ENCODE results near the gene LRP3.

LRP3 gene

GRCh38 chr19:33193269-33193864 is 763 bp upstream of the LRP3 start:
- no peak for DNase-seq (ENCODE audit: low read depth, low spot score)
- Histone ChIP-seq H3K27ac (ENCODE audit: low read length) (no peak overlapping the region), H3K9me3 (ENCODE audit: control insufficient read depth, insufficient read depth, low read length) (no peaks in the 10 kb centered on the region), H3K4me3 (ENCODE audit: low read length) (no peak overlapping the region), H3K27me3 (ENCODE audit: control insufficient read depth, insufficient read depth, low read length) (peaks cover 5% of the 10 kb centered on the region; the same call in 1 of the 2 replicates), H3K4me1 (ENCODE audit: control insufficient read depth, insufficient read depth, low read length) (peaks cover 2% of the 10 kb centered on the region; the same call in 1 of the 2 replicates), H3K36me3 (ENCODE audit: control insufficient read depth, insufficient read depth, low read length) (no peaks in the 10 kb centered on the region; the same call in 1 of the 2 replicates)
- WGBS (ENCODE audit: insufficient coverage, insufficient read length), result no CpG with 5 or more reads among the region's 8 CpGs

- H3K9me3 ChIP-seq (ENCODE audit: control insufficient read depth, insufficient read depth, low read length), result no peaks in the 10 kb centered on the region
- no peak overlapping the region for H3K27ac ChIP-seq (ENCODE audit: low read length)
- H3K27me3 ChIP-seq (ENCODE audit: control insufficient read depth, insufficient read depth, low read length), result peaks cover 5% of the 10 kb centered on the region; the same call in 1 of the 2 replicates
- DNase-seq (ENCODE audit: low read depth, low spot score), result no peak
- peaks cover 2% of the 10 kb centered on the region; the same call in 1 of the 2 replicates for H3K4me1 ChIP-seq (ENCODE audit: control insufficient read depth, insufficient read depth, low read length)
- no CpG with 5 or more reads among the region's 57 CpGs for WGBS (ENCODE audit: insufficient coverage, insufficient read length)
- H3K36me3 ChIP-seq (ENCODE audit: control insufficient read depth, insufficient read depth, low read length), result no peaks in the 10 kb centered on the region; the same call in 1 of the 2 replicates
- peak overlapping the region; percentile 72; the same call in 1 of the 2 replicates for H3K4me3 ChIP-seq (ENCODE audit: low read length)
Measured at GRCh38 chr19:33194532-33194885, 379 bp downstream of the LRP3 start.

- Histone ChIP-seq H3K27me3 (ENCODE audit: control insufficient read depth, insufficient read depth, low read length) (peaks cover 5% of the 10 kb centered on the region; the same call in 1 of the 2 replicates), H3K9me3 (ENCODE audit: control insufficient read depth, insufficient read depth, low read length) (no peaks in the 10 kb centered on the region), H3K4me3 (ENCODE audit: low read length) (peak overlapping the region; percentile 72; the same call in 1 of the 2 replicates), H3K36me3 (ENCODE audit: control insufficient read depth, insufficient read depth, low read length) (no peaks in the 10 kb centered on the region; the same call in 1 of the 2 replicates), H3K4me1 (ENCODE audit: control insufficient read depth, insufficient read depth, low read length) (peaks cover 2% of the 10 kb centered on the region; the same call in 1 of the 2 replicates), H3K27ac (ENCODE audit: low read length) (no peak overlapping the region)
- no peak for DNase-seq (ENCODE audit: low read depth, low spot score)
- WGBS (ENCODE audit: insufficient coverage, insufficient read length), result no CpG with 5 or more reads among the region's 49 CpGs
Measured at GRCh38 chr19:33194886-33195644, 935 bp downstream of the LRP3 start.

- WGBS (ENCODE audit: insufficient coverage, insufficient read length), result no CpG with 5 or more reads among the region's 17 CpGs
- peak overlapping the region; percentile 1; the same call in 1 of the 2 replicates for H3K4me3 ChIP-seq (ENCODE audit: low read length)
- H3K9me3 ChIP-seq (ENCODE audit: control insufficient read depth, insufficient read depth, low read length), result no peaks in the 10 kb centered on the region
- peaks cover 5% of the 10 kb centered on the region; the same call in 1 of the 2 replicates for H3K27me3 ChIP-seq (ENCODE audit: control insufficient read depth, insufficient read depth, low read length)
- no peak for DNase-seq (ENCODE audit: low read depth, low spot score)
- H3K36me3 ChIP-seq (ENCODE audit: control insufficient read depth, insufficient read depth, low read length), result no peaks in the 10 kb centered on the region; the same call in 1 of the 2 replicates
- peaks cover 2% of the 10 kb centered on the region; the same call in 1 of the 2 replicates for H3K4me1 ChIP-seq (ENCODE audit: control insufficient read depth, insufficient read depth, low read length)
- H3K27ac ChIP-seq (ENCODE audit: low read length), result no peak overlapping the region
Measured at GRCh38 chr19:33195645-33196347, 1.7 kb downstream of the LRP3 start.

GRCh38 chr19:33196446-33197193 is 2.5 kb downstream of the LRP3 start:
- no peak for DNase-seq (ENCODE audit: low read depth, low spot score)
- no CpG with 5 or more reads among the region's 10 CpGs for WGBS (ENCODE audit: insufficient coverage, insufficient read length)
- peaks cover 5% of the 10 kb centered on the region; the same call in 1 of the 2 replicates for H3K27me3 ChIP-seq (ENCODE audit: control insufficient read depth, insufficient read depth, low read length)
- no peaks in the 10 kb centered on the region; the same call in 1 of the 2 replicates for H3K36me3 ChIP-seq (ENCODE audit: control insufficient read depth, insufficient read depth, low read length)
- no peak overlapping the region for H3K27ac ChIP-seq (ENCODE audit: low read length)
- no peaks in the 10 kb centered on the region for H3K9me3 ChIP-seq (ENCODE audit: control insufficient read depth, insufficient read depth, low read length)
- no peak overlapping the region for H3K4me3 ChIP-seq (ENCODE audit: low read length)
- peaks cover 2% of the 10 kb centered on the region; the same call in 1 of the 2 replicates for H3K4me1 ChIP-seq (ENCODE audit: control insufficient read depth, insufficient read depth, low read length)

- H3K9me3 ChIP-seq (ENCODE audit: control insufficient read depth, insufficient read depth, low read length), result no peaks in the 10 kb centered on the region
- peaks cover 2% of the 10 kb centered on the region; the same call in 1 of the 2 replicates for H3K4me1 ChIP-seq (ENCODE audit: control insufficient read depth, insufficient read depth, low read length)
- no peaks in the 10 kb centered on the region; the same call in 1 of the 2 replicates for H3K36me3 ChIP-seq (ENCODE audit: control insufficient read depth, insufficient read depth, low read length)
- WGBS (ENCODE audit: insufficient coverage, insufficient read length), result no CpG with 5 or more reads among the region's 11 CpGs
- no peak overlapping the region for H3K27ac ChIP-seq (ENCODE audit: low read length)
- H3K4me3 ChIP-seq (ENCODE audit: low read length), result no peak overlapping the region
- no peak for DNase-seq (ENCODE audit: low read depth, low spot score)
- H3K27me3 ChIP-seq (ENCODE audit: control insufficient read depth, insufficient read depth, low read length), result peaks cover 5% of the 10 kb centered on the region; the same call in 1 of the 2 replicates
Measured at GRCh38 chr19:33197591-33198000, 3.5 kb downstream of the LRP3 start.

DNA sequence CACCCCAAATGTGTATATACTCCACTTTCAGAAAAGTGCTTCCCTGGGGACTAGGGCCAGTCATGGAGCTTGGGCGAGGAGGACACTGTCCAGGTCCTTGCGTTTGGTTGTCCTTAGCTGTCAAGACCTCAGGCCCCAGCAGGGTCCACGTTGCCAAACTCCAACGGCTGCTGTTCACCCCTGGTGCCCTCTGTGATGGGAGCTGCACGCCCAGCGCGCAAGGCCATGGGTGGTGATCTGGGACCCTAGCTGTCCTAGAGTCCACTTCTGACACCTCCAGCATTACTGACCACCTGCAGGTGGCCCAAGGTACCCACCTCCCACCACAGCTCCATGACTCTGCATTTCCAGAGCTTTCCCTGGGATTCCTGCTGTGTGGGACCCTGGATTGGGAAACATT is 4.0 kb downstream of the LRP3 start:
- Histone ChIP-seq H3K4me3 (ENCODE audit: low read length) (no peak overlapping the region), H3K4me1 (ENCODE audit: control insufficient read depth, insufficient read depth, low read length) (peaks cover 2% of the 10 kb centered on the region; the same call in 1 of the 2 replicates), H3K27me3 (ENCODE audit: control insufficient read depth, insufficient read depth, low read length) (peaks cover 3% of the 10 kb centered on the region; the same call in 1 of the 2 replicates), H3K27ac (ENCODE audit: low read length) (no peak overlapping the region), H3K36me3 (ENCODE audit: control insufficient read depth, insufficient read depth, low read length) (peaks cover under 1% of the 10 kb centered on the region; the same call in 1 of the 2 replicates), H3K9me3 (ENCODE audit: control insufficient read depth, insufficient read depth, low read length) (no peaks in the 10 kb centered on the region)
- DNase-seq (ENCODE audit: low read depth, low spot score), result no peak
- WGBS (ENCODE audit: insufficient coverage, insufficient read length), result no CpG with 5 or more reads among the region's 7 CpGs

GRCh38 chr19:33199441-33200265 is 5.5 kb downstream of the LRP3 start:
- no peak overlapping the region for H3K27ac ChIP-seq (ENCODE audit: low read length)

DNA sequence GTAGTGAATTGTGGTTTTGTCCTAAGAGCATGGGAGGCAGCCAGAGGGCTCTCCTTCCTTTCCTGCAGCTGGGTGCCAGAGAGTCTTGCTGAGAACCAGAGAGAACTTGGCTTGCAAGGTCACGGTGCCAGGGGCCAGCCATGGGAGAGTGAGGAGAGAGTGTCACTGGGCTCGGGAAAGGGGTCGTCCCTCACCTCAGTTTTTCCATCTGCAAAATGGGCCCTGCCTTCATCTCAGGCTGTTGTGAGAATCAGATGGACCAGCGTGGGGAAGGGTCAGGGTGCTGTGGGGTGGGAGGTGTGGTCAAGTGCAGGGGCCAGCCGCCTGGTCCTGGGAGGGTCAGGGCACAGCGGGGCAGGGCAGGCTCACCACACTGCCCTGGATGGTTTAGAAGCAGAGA is 7.3 kb downstream of the LRP3 start:
- no peak overlapping the region for H3K27ac ChIP-seq (ENCODE audit: low read length)
- WGBS (ENCODE audit: insufficient coverage, insufficient read length), result no CpG with 5 or more reads among the region's 6 CpGs
- H3K9me3 ChIP-seq (ENCODE audit: control insufficient read depth, insufficient read depth, low read length), result no peaks in the 10 kb centered on the region
- H3K4me3 ChIP-seq (ENCODE audit: low read length), result no peak overlapping the region
- H3K27me3 ChIP-seq (ENCODE audit: control insufficient read depth, insufficient read depth, low read length), result no peaks in the 10 kb centered on the region
- DNase-seq (ENCODE audit: low read depth, low spot score), result no peak
- H3K4me1 ChIP-seq (ENCODE audit: control insufficient read depth, insufficient read depth, low read length), result no peaks in the 10 kb centered on the region
- H3K36me3 ChIP-seq (ENCODE audit: control insufficient read depth, insufficient read depth, low read length), result peaks cover 15% of the 10 kb centered on the region; the same call in 1 of the 2 replicates

More at GRCh38 chr19:33199441-33200265, 5.5 kb downstream of the LRP3 start:
- Histone ChIP-seq H3K9me3 (ENCODE audit: control insufficient read depth, insufficient read depth, low read length) (no peaks in the 10 kb centered on the region), H3K27me3 (ENCODE audit: control insufficient read depth, insufficient read depth, low read length) (no peaks in the 10 kb centered on the region), H3K4me3 (ENCODE audit: low read length) (no peak overlapping the region), H3K4me1 (ENCODE audit: control insufficient read depth, insufficient read depth, low read length) (no peaks in the 10 kb centered on the region), H3K36me3 (ENCODE audit: control insufficient read depth, insufficient read depth, low read length) (peaks cover 3% of the 10 kb centered on the region; the same call in 1 of the 2 replicates)
- no CpG with 5 or more reads among the region's 8 CpGs for WGBS (ENCODE audit: insufficient coverage, insufficient read length)
- DNase-seq (ENCODE audit: low read depth, low spot score), result no peak
